NB4 (cell line): ENCODE results near the gene CLEC1A.

ENCODE experiments used
- CTCF ChIP-seq: IDR thresholded peaks from one replicate; pipeline ENCODE4 v1.5.1; 2012; ENCODE audit warnings: low read depth, low read length
- MAX ChIP-seq: IDR thresholded peaks from 2 replicates; pipeline ENCODE4 v1.6.1; 2011; ENCODE audit warnings: low read depth, low read length
- POLR2A ChIP-seq: IDR thresholded peaks from 2 replicates; pipeline ENCODE4 v1.6.1; 2011; ENCODE audit warnings: mild to moderate bottlenecking; ENCODE audit not compliant: insufficient read length; ENCODE audit errors: extremely low read depth

- TF ChIP-seq CTCF = no peak
- TF ChIP-seq POLR2A = no peak
- no peak for TF ChIP-seq MAX
Observed at GRCh38 chr12:10110256-10110844, 11.6 kb upstream of the CLEC1A start.
